HCT116 (cell line): ENCODE measurements around the gene ADD1.
"Not testable (repeated sequence)": the region's sequence is repeated elsewhere in the genome, so short reads cannot be mapped to it uniquely, and the experiment has no call there.

Experiments
- EZH2phosphoT487 ChIP-seq: fragments of 200-600 bp; IDR thresholded peaks from 2 replicates; pipeline ENCODE4 v1.6.1; 2018; ENCODE audit warnings: antibody characterized with exemption, borderline replicate concordance
- POLR2A ChIP-seq: IDR thresholded peaks from 2 replicates; pipeline ENCODE4 v1.7.0; 2011; ENCODE audit warnings: borderline replicate concordance; ENCODE audit not compliant: insufficient read depth, insufficient read length; ENCODE audit errors: extremely low read depth
- SIN3A ChIP-seq: IDR thresholded peaks from 2 replicates; pipeline ENCODE4 v1.6.1; 2012; ENCODE audit warnings: low read depth
- YY1 ChIP-seq: IDR thresholded peaks from 2 replicates; pipeline ENCODE4 v1.6.1; 2011; ENCODE audit warnings: low read length, low read depth, moderate library complexity, mild to moderate bottlenecking; ENCODE audit not compliant: insufficient replicate concordance; ENCODE audit errors: extremely low read depth
- TF ChIP-seq, protein P1 (sequence below), 3 experiments: fragments of 200-600 bp in 1 of 3; sonication (generic) in 1 of 3; IDR thresholded peaks in 2 of 3; conservative IDR thresholded peaks in 1 of 3; 2 replicates each; pipeline ENCODE4 v1.5.1; 2012 to 2017; ENCODE audit warnings: low read depth in 2 of 3, low read length in 2 of 3, antibody characterized with exemption in 1 of 3, borderline replicate concordance in 1 of 3, control low read depth in 1 of 3, mild to moderate bottlenecking in 1 of 3, mixed read lengths in 1 of 3, mixed run types in 1 of 3, moderate library complexity in 1 of 3; ENCODE audit not compliant: insufficient read depth in 1 of 3

DNA sequence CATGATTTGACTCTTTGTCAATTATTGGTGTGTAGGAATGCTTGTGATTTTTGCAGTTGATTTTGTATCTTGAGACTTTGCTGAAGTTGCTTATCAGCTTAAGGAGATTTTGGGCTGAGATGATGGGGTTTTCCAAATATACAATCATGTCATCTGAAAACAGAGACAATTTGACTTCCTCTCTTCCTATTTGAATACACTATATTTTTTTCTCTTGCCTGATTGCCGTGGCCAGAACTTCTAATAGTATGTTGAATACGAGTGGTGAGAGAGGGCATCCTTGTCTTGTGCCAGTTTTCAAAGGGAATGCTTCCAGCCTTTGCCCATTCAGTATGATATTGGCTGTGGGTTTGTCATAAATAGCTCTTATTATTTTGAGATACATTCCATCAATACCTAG is 74.7 kb downstream of the ADD1 start:
- TF ChIP-seq, protein P1, sequence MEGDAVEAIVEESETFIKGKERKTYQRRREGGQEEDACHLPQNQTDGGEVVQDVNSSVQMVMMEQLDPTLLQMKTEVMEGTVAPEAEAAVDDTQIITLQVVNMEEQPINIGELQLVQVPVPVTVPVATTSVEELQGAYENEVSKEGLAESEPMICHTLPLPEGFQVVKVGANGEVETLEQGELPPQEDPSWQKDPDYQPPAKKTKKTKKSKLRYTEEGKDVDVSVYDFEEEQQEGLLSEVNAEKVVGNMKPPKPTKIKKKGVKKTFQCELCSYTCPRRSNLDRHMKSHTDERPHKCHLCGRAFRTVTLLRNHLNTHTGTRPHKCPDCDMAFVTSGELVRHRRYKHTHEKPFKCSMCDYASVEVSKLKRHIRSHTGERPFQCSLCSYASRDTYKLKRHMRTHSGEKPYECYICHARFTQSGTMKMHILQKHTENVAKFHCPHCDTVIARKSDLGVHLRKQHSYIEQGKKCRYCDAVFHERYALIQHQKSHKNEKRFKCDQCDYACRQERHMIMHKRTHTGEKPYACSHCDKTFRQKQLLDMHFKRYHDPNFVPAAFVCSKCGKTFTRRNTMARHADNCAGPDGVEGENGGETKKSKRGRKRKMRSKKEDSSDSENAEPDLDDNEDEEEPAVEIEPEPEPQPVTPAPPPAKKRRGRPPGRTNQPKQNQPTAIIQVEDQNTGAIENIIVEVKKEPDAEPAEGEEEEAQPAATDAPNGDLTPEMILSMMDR (IDR thresholded peaks at IDR 0.05 in 2 of 3, conservative IDR thresholded peaks at IDR 0.05 in 1 of 3; ENCODE audit: borderline replicate concordance in 1 of 3, insufficient read depth in 1 of 3, low read depth in 2 of 3, low read length in 2 of 3), result not testable (repeated sequence)
- TF ChIP-seq SIN3A, EZH2phosphoT487, POLR2A, YY1: not testable (repeated sequence)
